HL-60 (cell line): ENCODE results near the gene CHN2.

Source experiments
- DNase-seq, 2 experiments: peaks; one replicate each; pipeline ENCODE4 v3.0.0-alpha.2; 2010 to 2020; ENCODE audit warnings: low read depth in 1 of 2, low spot score in 1 of 2
- H3K27ac ChIP-seq: fragments of 250-450 bp; sonication (Bioruptor Pico); replicated peaks from 2 replicates; pipeline ENCODE4 v1.5.1; 2020; ENCODE audit warnings: mild to moderate bottlenecking, moderate library complexity
- H3K27me3 ChIP-seq: fragments of 250-450 bp; sonication (Bioruptor Pico); 2 replicates; pipeline ENCODE4 v1.5.1; 2021; ENCODE audit warnings: mild to moderate bottlenecking, moderate library complexity; ENCODE audit not compliant: insufficient read depth, poor library complexity, severe bottlenecking
- H3K4me3 ChIP-seq: replicated peaks from 2 replicates; pipeline ENCODE4 v1.5.1; 2011; ENCODE audit warnings: mild to moderate bottlenecking, control low read depth, low read length; ENCODE audit not compliant: insufficient read depth
- CTCF ChIP-seq: IDR thresholded peaks from one replicate; pipeline ENCODE4 v1.5.1; 2011; ENCODE audit warnings: low read length, control low read depth, inconsistent platforms; ENCODE audit not compliant: insufficient read depth
- GABPA ChIP-seq: IDR thresholded peaks from 2 replicates; pipeline ENCODE4 v1.6.1; 2012; ENCODE audit warnings: low read depth
- POLR2AphosphoS5 ChIP-seq: IDR thresholded peaks from 2 replicates; pipeline ENCODE4 v1.6.1; 2012; ENCODE audit warnings: low read depth
- REST ChIP-seq: IDR thresholded peaks from 2 replicates; pipeline ENCODE4 v1.6.1; 2012; ENCODE audit warnings: low read depth; ENCODE audit not compliant: insufficient replicate concordance
- SPI1 ChIP-seq: IDR thresholded peaks from 2 replicates; pipeline ENCODE4 v1.6.1; 2012; ENCODE audit warnings: low read depth, mild to moderate bottlenecking, borderline replicate concordance

Gene CHN2

GRCh38 chr7:29343399-29343798, 148.8 kb downstream of the CHN2 start:
- Histone ChIP-seq H3K27me3 (peaks cover 2% of the 10 kb centered on the region), H3K4me3 (no peak overlapping the region), H3K27ac (peak overlapping the region; percentile 21; the same call in 1 of the 2 replicates)
- TF ChIP-seq GABPA (no peak), CTCF (no peak), SPI1 (peak; percentile 96), POLR2AphosphoS5 (peak; percentile 42; the same call in 1 of the 2 replicates), REST (no peak)
- peak in 1 of 2 experiments; percentile 78 for DNase-seq

- TF ChIP-seq CTCF (no peak), SPI1 (no peak), REST (no peak), GABPA (no peak), POLR2AphosphoS5 (no peak)
- no peak for DNase-seq
- peaks cover 2% of the 10 kb centered on the region for H3K27me3 ChIP-seq
- H3K27ac ChIP-seq, result no peak overlapping the region
- no peak overlapping the region for H3K4me3 ChIP-seq
Measured at GRCh38 chr7:29344334-29344978, 149.9 kb downstream of the CHN2 start.

GRCh38 chr7:29345590-29345989, 151.0 kb downstream of the CHN2 start:
- peaks cover 2% of the 10 kb centered on the region for H3K27me3 ChIP-seq
- no peak overlapping the region for H3K4me3 ChIP-seq
- TF ChIP-seq CTCF (peak; percentile 5), REST (no peak)
- DNase-seq, result peak in 1 of 2 experiments; percentile 22
- H3K27ac ChIP-seq, result no peak overlapping the region
